ENCODE results near the gene RALGPS2. TPM values are rescaled to one million over a fixed set of nuclear protein-coding genes. Genes with fewer than 3 reads are reported as not detected.

Gene RALGPS2
- polyA plus RNA-seq, 1 experiment = 27.7 TPM

GRCh38 chr1:178784131-178784536, 59.1 kb downstream of the RALGPS2 start:
- no peaks in the 10 kb centered on the region for H3K27me3 ChIP-seq (ENCODE audit: control insufficient read depth, insufficient read depth, low read length)
- H3K4me3 ChIP-seq (ENCODE audit: low read depth, low read length) = no peak overlapping the region
- CTCF ChIA-PET = interaction anchor here (0.7 to 2.5 kb wide), 5 partner anchors 11 to 219 kb away, joined by 3 to 9 read pairs (median 4); no protein-coding TSS in a partner anchor
- no peak for TF ChIP-seq CTCF (IDR thresholded peaks at IDR 0.05; ENCODE audit: insufficient read depth, low read depth, low read length)
- POLR2A ChIA-PET = no interaction called here
- peaks cover 2% of the 10 kb centered on the region; the same call in 1 of the 2 replicates for H3K36me3 ChIP-seq (ENCODE audit: control insufficient read depth, insufficient read depth, low read length)
- no peak for DNase-seq (ENCODE audit: low read depth)

- Histone ChIP-seq H3K27me3 (ENCODE audit: control insufficient read depth, insufficient read depth, low read length) (no peaks in the 10 kb centered on the region), H3K36me3 (ENCODE audit: control insufficient read depth, insufficient read depth, low read length) (peaks cover 4% of the 10 kb centered on the region), H3K4me3 (ENCODE audit: low read depth, low read length) (no peak overlapping the region)
- no peak for DNase-seq (ENCODE audit: low read depth)
- no peak for TF ChIP-seq CTCF (IDR thresholded peaks at IDR 0.05; ENCODE audit: insufficient read depth, low read depth, low read length)
- ChIA-PET CTCF (no interaction called here), POLR2A (no interaction called here)
Measured at GRCh38 chr1:178792394-178792793, 67.3 kb downstream of the RALGPS2 start.

- DNase-seq (ENCODE audit: low read depth) = no peak
- 0 out of 2 replicates have a peak, but pooled peaks cover 1% of the 10 kb centered on the region for H3K36me3 ChIP-seq (ENCODE audit: control insufficient read depth, insufficient read depth, low read length)
- ChIA-PET POLR2A (no interaction called here), CTCF (no interaction called here)
- no peaks in the 10 kb centered on the region for H3K27me3 ChIP-seq (ENCODE audit: control insufficient read depth, insufficient read depth, low read length)
- H3K4me3 ChIP-seq (ENCODE audit: low read depth, low read length) = no peak overlapping the region
- TF ChIP-seq CTCF (IDR thresholded peaks at IDR 0.05; ENCODE audit: insufficient read depth, low read depth, low read length) = no peak
Measured at GRCh38 chr1:178796013-178796412, 71.0 kb downstream of the RALGPS2 start.

GRCh38 chr1:178797590-178797989, 72.5 kb downstream of the RALGPS2 start:
- CTCF ChIA-PET = no interaction called here
- no peak for TF ChIP-seq CTCF (IDR thresholded peaks at IDR 0.05; ENCODE audit: insufficient read depth, low read depth, low read length)
- Histone ChIP-seq H3K27me3 (ENCODE audit: control insufficient read depth, insufficient read depth, low read length) (no peaks in the 10 kb centered on the region), H3K36me3 (ENCODE audit: control insufficient read depth, insufficient read depth, low read length) (0 out of 2 replicates have a peak, but pooled peaks cover 1% of the 10 kb centered on the region), H3K4me3 (ENCODE audit: low read depth, low read length) (no peak overlapping the region)
- no peak for DNase-seq (ENCODE audit: low read depth)
- POLR2A ChIA-PET = no interaction called here

- 0 out of 2 replicates have a peak, but pooled peaks cover 1% of the 10 kb centered on the region for H3K36me3 ChIP-seq (ENCODE audit: control insufficient read depth, insufficient read depth, low read length)
- no peaks in the 10 kb centered on the region for H3K27me3 ChIP-seq (ENCODE audit: control insufficient read depth, insufficient read depth, low read length)
- DNase-seq (ENCODE audit: low read depth) = no peak
- ChIA-PET POLR2A (no interaction called here), CTCF (no interaction called here)
- no peak overlapping the region for H3K4me3 ChIP-seq (ENCODE audit: low read depth, low read length)
- TF ChIP-seq CTCF (IDR thresholded peaks at IDR 0.05; ENCODE audit: insufficient read depth, low read depth, low read length) = no peak
Measured at GRCh38 chr1:178798232-178798861, 73.3 kb downstream of the RALGPS2 start.
